ENCODE data around the gene IGFBP1.
"Not testable (repeated sequence)": the region's sequence is repeated elsewhere in the genome, so short reads cannot be mapped to it uniquely, and the experiment has no call there.

- TF ChIP-seq CTCF, POLR2A, POLR2AphosphoS5, EP300 (IDR thresholded peaks at IDR 0.05): not testable (repeated sequence)
Observed at GRCh38 chr7:45848734-45849133, 39.6 kb upstream of the IGFBP1 start.

All from stomach (tissue), 4 donors.